BE2C (cell line): ENCODE data around the gene TGIF1.

Source experiments
- DNase-seq: peaks from one replicate; pipeline ENCODE4 v3.0.0-alpha.2; 2020
- H3K27me3 ChIP-seq: fragments of 250-450 bp; sonication (Bioruptor Pico); 2 replicates; pipeline ENCODE4 v1.5.1; 2020; ENCODE audit warnings: mild to moderate bottlenecking
- H3K36me3 ChIP-seq: fragments of 250-450 bp; sonication (Bioruptor Pico); 2 replicates; pipeline ENCODE4 v1.5.1; 2020; ENCODE audit warnings: mild to moderate bottlenecking
- H3K4me1 ChIP-seq: fragments of 250-450 bp; sonication (Bioruptor Pico); 2 replicates; pipeline ENCODE4 v1.5.1; 2020
- H3K4me3 ChIP-seq: 2 replicates; pipeline ENCODE4 v1.5.1; 2011; ENCODE audit warnings: low read depth, low read length
- H3K9me3 ChIP-seq: fragments of 250-450 bp; sonication (Bioruptor Pico); 2 replicates; pipeline ENCODE4 v1.5.1; 2020
- TF ChIP-seq, protein P1 (sequence below): IDR thresholded peaks from 2 replicates; pipeline ENCODE4 v1.5.1; 2012; ENCODE audit warnings: mild to moderate bottlenecking, low read depth, low read length

The TGIF1 gene

DNA sequence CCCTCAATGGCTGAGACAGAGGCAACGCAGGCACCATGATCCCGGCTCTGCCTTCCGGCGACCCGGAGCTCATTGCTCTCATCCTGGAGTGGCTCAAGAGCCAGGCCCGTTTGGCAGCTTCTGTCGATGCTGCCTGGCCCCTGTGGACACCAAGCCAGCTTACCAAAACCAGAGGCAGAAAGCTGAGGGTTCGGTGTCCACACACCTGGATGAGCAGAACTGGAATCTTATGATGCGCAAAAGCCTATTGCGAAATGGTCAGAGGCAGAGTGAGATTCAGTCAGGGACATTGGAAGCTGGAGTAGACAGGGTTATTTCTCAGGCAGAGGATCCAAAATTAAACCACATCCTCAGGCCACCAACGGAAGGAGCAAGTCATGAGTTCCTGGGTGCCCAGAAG is 34.9 kb upstream of the TGIF1 start:
- DNase-seq = no peak
- no peak overlapping the region for H3K4me3 ChIP-seq
- TF ChIP-seq, protein P1, sequence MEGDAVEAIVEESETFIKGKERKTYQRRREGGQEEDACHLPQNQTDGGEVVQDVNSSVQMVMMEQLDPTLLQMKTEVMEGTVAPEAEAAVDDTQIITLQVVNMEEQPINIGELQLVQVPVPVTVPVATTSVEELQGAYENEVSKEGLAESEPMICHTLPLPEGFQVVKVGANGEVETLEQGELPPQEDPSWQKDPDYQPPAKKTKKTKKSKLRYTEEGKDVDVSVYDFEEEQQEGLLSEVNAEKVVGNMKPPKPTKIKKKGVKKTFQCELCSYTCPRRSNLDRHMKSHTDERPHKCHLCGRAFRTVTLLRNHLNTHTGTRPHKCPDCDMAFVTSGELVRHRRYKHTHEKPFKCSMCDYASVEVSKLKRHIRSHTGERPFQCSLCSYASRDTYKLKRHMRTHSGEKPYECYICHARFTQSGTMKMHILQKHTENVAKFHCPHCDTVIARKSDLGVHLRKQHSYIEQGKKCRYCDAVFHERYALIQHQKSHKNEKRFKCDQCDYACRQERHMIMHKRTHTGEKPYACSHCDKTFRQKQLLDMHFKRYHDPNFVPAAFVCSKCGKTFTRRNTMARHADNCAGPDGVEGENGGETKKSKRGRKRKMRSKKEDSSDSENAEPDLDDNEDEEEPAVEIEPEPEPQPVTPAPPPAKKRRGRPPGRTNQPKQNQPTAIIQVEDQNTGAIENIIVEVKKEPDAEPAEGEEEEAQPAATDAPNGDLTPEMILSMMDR = no peak
- no peaks in the 10 kb centered on the region for H3K27me3 ChIP-seq
- no peaks in the 10 kb centered on the region for H3K4me1 ChIP-seq
- no peaks in the 10 kb centered on the region for H3K36me3 ChIP-seq
- no peaks in the 10 kb centered on the region for H3K9me3 ChIP-seq

DNA sequence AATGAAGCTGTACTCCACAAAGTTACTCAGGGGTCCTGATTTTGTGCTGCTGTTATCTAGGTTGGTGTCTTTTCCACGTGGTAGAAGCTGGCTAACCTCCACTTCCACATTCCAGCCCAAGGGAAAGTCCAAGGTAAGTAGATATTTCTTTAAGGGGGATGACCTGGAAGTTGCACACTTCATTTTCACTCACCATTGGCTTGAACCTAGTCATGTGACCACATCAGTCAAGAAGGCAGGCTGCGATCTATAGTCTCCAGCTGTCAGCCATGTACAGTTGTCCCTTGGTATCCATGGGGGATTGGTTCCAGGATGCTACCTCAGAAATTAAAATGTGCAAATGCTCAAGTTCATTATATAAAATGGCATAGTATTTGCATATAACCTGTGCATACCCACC is 31.9 kb upstream of the TGIF1 start:
- no peak for DNase-seq
- Histone ChIP-seq H3K27me3 (no peaks in the 10 kb centered on the region), H3K4me1 (no peaks in the 10 kb centered on the region), H3K9me3 (no peaks in the 10 kb centered on the region), H3K36me3 (no peaks in the 10 kb centered on the region), H3K4me3 (no peak overlapping the region)
- TF ChIP-seq, protein P1 = no peak

DNA sequence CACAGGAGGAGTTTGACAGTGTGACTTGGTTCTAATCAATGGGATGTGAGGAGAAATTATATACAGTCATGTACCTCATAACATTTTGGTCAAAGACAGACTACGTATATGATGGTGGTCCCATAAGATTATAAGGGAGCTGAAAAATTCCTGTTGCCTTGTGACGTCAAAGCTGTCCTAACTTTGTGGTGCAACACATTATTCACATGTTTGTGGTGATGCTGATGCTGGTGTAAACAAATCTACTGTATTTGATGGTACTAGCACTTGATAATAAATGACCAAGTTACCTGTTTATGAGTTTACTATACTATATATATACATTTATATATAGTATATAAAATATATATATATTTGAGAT is 29.1 kb upstream of the TGIF1 start:
- Histone ChIP-seq H3K9me3 (no peaks in the 10 kb centered on the region), H3K4me3 (no peak overlapping the region), H3K4me1 (no peaks in the 10 kb centered on the region), H3K27me3 (no peaks in the 10 kb centered on the region), H3K36me3 (no peaks in the 10 kb centered on the region)
- DNase-seq = no peak
- TF ChIP-seq, protein P1 = no peak

DNA sequence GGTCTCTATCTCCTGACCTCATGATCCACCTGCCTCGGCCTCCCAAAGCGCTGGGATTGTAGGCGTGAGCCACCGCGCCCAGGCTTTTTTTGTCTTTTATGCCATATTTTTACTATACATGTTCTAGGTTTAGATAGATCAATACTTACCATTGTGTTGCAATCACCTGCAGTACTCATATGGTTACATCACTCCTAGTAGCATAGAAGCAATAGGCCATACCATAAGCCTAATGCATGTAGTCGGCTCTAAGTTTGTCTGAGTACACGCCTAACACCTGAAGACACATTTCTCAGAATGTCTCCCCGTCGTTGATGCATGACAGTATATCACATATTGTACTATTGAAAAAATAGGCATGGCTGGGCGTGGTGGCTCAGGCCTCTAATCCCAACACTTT is 27.1 kb upstream of the TGIF1 start:
- Histone ChIP-seq H3K4me3 (no peak overlapping the region), H3K9me3 (no peaks in the 10 kb centered on the region), H3K4me1 (no peaks in the 10 kb centered on the region), H3K36me3 (no peaks in the 10 kb centered on the region), H3K27me3 (no peaks in the 10 kb centered on the region)
- TF ChIP-seq, protein P1 = no peak
- no peak for DNase-seq

DNA sequence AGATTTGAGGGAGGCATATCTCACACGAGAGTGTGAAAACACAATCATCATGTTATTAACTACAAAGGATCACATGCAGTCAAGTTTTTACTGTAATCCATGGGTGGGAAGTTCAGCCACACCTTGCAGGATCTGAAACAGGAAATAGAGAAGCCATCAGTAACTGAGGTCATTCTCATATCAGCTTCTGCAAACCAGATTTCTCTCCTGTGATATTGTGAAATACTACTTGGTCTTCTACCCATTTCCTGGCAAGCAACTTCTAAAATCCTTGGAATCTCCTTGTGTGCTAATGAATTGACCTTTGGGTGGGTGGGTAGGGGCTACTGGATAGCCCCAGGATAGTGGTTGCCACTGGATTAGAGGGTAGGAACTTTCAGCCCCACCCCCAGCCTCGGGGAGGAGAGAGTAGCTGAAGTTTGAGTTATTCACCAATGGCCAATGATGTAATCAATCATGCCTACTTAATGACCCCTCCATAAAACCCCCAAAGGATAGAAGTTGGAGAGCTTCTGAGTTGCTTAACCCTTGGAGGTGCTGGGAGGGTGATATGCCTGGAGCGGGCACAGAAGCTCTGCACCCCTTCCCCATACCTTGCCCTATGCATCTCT is 25.6 kb upstream of the TGIF1 start:
- DNase-seq = no peak
- no peaks in the 10 kb centered on the region for H3K36me3 ChIP-seq
- H3K27me3 ChIP-seq = no peaks in the 10 kb centered on the region
- no peak overlapping the region for H3K4me3 ChIP-seq
- TF ChIP-seq, protein P1 = no peak
- no peaks in the 10 kb centered on the region for H3K4me1 ChIP-seq
- no peaks in the 10 kb centered on the region for H3K9me3 ChIP-seq

DNA sequence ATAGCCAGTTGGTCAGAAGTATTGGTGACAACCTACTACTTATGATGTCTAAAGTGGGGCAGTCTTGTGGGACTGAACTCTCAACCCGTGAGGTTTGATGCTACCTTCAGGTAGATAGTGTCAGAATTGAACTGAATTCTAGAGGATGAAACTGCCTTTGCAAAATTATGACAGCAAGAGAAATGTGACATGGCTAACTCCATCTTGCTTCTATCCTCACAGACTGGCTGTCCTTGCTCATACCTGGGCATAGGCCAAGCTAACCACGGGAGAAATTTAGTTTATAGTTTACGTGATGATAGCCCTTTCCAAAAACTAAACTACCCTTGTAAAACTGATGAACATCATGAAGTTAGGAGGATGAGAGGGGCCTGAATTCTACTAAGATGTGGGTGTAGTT is 24.9 kb upstream of the TGIF1 start:
- Histone ChIP-seq H3K36me3 (no peaks in the 10 kb centered on the region), H3K4me3 (no peak overlapping the region), H3K27me3 (no peaks in the 10 kb centered on the region), H3K9me3 (no peaks in the 10 kb centered on the region), H3K4me1 (no peaks in the 10 kb centered on the region)
- TF ChIP-seq, protein P1 = no peak
- DNase-seq = no peak
